Endometrium (tissue), 2 donors: ENCODE measurements around the gene MMUT.
"Not testable (repeated sequence)": the region's sequence is repeated elsewhere in the genome, so short reads cannot be mapped to it uniquely, and the experiment has no call there.

Experiments
- FAIRE-seq: peaks from 2 replicates; lab custom pipeline; 2012; peaks lifted over from hg19 to GRCh38; lab: Jason Lieb, UNC
- donor health status: control.
- donor health status: control.

The MMUT gene

GRCh38 chr6:49462927-49463611 is at the start of gene MMUT, which contains the start of gene CENPQ:
Gene MMUT (minus strand): TSS chr6:49463253. CDS start chr6:49459466, 3,787 bp downstream.
Gene CENPQ (plus strand): TSS chr6:49463370. CDS start chr6:49470177, 6,807 bp downstream.
- FAIRE-seq, result peak; percentile 48

- FAIRE-seq, result no peak
Observed at GRCh38 chr6:49509342-49509741, 46.3 kb upstream of the MMUT start.

DNA sequence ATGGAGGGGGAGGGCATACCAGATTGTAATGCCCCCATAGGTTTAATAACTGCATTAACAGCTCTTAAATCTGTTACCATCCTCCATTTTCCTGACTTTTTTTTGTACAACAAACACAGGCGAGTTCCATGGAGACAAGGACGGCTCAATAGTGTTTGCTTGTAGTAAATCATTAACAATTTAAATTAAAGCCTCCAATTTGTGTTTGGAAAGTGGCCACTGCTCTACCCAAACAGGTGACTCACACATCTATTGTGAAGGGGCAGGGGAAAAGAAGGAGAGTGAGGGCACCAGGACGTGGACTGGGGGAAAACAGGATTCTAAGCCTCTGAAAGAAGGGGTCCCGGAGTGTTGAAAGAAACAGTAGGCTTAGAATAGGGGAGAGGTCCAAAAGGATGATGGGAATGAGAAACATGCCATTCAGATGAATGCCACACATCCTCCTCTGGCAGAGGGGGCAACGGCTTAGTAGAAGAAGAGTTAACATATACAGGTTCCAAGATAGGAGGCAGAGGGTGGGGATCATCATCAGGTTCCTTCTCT is 43.6 kb upstream of the MMUT start:
- no peak for FAIRE-seq

- no peak for FAIRE-seq
Observed at GRCh38 chr6:49504666-49505065, 41.6 kb upstream of the MMUT start.

GRCh38 chr6:49499623-49500022 is 36.6 kb upstream of the MMUT start, which contains the start of gene GLYATL3:
Gene GLYATL3 (plus strand): TSS chr6:49499923. CDS start chr6:49511991, 12,068 bp downstream.
- FAIRE-seq, result no peak

DNA sequence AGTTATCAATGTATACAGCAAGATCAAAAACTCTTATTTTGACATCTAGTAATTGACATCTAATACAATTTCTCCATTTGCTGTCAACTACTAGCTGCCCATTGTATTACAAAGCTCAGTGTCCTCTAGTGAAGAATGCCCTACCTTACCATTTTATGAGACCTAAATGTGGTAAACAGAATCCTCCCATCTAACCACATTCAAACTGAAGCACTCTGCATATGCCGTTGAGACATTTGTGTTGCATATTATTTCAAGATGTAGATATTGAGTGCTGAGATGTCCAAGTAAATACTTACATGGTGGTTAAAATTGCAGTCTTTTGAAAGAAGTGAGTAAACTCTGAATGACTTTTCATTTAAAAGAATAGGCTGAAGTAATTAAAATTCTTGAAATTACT is 36.1 kb upstream of the MMUT start:
- FAIRE-seq, result no peak

DNA sequence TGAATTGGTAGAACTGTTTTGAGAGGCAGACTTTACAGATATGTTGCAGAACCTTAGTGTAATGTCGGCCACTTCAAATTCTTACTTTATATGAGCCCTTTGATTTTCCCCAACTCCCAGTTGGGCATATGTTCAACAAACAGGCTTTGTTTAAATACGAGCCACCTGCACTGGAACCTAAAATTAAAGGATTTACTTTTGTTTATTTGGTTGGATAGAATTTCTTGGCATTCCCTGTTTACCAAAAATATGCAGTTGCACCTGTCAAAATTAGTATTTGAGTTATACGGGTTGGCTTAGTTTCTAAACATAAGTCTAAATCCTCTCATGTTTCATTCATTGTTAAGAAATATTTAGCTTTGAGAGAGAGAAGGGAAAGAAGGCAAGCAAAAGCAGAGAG is 34.3 kb upstream of the MMUT start:
- FAIRE-seq, result no peak

GRCh38 chr6:49490633-49491032 is 27.6 kb upstream of the MMUT start:
- FAIRE-seq, result no peak

GRCh38 chr6:49483380-49483779 is 20.3 kb upstream of the MMUT start:
- not testable (repeated sequence) for FAIRE-seq

- FAIRE-seq, result not testable (repeated sequence)
Observed at GRCh38 chr6:49481846-49482245, 18.8 kb upstream of the MMUT start.

DNA sequence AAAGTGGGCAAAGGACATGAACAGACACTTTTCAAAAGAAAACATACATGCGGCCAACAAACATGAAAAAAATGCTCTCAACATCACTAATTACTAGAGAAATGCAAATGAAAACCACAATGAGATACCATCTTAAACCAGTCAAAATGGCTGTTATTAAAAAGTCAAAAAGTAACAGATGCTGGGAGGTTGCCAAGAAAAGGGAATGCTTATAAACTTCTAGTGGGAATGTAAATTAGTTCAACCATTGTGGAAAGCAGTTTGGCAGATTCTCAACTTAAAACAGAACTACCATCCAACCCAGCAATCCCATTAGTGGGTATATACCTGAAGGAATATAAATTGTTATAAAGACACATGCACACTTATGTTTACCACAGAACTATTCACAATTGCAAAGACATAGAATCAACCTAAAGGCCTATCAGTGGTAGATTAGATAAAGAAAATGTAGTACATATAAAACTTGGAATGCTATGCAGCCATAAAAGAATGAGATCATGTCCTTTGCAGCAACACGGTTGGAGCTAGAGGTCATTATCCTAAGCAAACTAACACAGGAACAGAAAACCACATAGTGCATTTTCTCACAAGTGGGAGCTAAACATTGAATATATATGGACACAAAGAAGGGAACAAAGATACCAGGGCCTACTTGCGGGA is 16.4 kb upstream of the MMUT start:
- no peak for FAIRE-seq

DNA sequence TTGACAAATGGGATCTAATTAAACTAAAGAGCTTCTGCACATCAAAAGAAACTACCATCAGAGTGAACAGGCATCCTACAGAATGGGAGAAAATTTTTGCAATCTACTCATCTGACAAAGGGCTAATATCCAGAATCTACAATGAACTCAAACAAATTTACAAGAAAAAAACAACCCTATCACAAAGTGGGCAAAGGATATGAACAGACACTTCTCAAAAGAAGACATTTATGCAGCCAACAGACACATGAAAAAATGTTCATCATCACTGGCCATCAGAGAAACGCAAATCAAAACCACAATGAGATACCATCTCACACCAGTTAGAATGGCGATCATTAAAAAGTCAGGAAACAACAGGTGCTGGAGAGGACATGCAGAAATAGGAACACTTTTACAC is 13.5 kb upstream of the MMUT start:
- not testable (repeated sequence) for FAIRE-seq

- FAIRE-seq, result no peak
Observed at GRCh38 chr6:49468042-49468441, 5.0 kb upstream of the MMUT start.

- FAIRE-seq, result no peak
Observed at GRCh38 chr6:49464691-49465090, 1.6 kb upstream of the MMUT start.

DNA sequence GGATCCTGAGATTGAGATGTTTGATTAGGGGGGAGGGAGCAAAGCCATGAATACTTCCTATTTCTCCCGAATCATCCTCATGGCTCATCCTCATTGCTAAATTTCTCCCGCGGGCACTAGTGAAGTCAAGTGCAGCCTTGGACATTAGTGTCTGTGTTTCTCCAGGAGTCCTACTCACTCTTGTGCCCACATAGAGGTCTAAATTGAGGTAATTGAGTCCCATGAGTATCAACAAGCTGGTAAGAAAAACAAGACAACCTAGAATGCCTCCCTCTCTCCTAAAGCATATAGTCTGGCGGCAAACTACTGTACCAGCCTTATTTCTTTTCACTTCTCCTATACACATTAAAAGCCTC is 537 bp upstream of the MMUT start:
- no peak for FAIRE-seq

- FAIRE-seq, result no peak
Observed at GRCh38 chr6:49462599-49462926, 490 bp downstream of the MMUT start.

GRCh38 chr6:49462071-49462470 is 982 bp downstream of the MMUT start:
- no peak for FAIRE-seq

- no peak for FAIRE-seq
Observed at GRCh38 chr6:49457771-49458170, 5.3 kb downstream of the MMUT start.

GRCh38 chr6:49454787-49455709 is 8.0 kb downstream of the MMUT start:
- FAIRE-seq, result no peak

GRCh38 chr6:49453221-49453620 is 9.8 kb downstream of the MMUT start:
- FAIRE-seq, result peak; percentile 67

DNA sequence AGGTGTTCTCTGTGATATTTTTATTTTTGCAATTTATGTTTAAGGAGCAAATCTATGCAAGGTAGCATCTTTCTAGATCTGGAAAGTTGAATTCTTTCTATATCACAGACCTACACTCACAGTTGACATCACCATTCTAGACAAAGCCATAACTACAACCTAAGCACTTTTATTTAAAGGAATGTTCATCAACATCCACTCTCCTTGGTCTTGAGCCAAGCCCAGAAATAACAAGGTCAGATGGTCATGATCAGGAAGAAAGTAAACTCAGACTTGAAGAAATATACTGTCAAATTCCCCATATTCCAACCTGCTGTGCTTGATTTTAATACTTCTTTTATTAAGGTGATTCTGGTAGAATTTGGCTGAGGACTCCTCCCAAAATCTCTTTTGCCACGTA is 32.2 kb downstream of the MMUT start:
- no peak for FAIRE-seq

GRCh38 chr6:49430187-49430586 is 32.9 kb downstream of the MMUT start:
- no peak for FAIRE-seq

- no peak for FAIRE-seq
Observed at GRCh38 chr6:49423817-49424216, 39.2 kb downstream of the MMUT start.
